Trophoblast cell (in vitro differentiated cells and primary cell): Measurements from ENCODE around the gene ASPDH.
"Not testable (repeated sequence)": the region's sequence is repeated elsewhere in the genome, so short reads cannot be mapped to it uniquely, and the experiment has no call there.

ENCODE experiments used
- DNase-seq, 2 donors: peaks; one replicate each; pipeline ENCODE4 v3.0.0-alpha.2; 2016
- H2AFZ ChIP-seq: 2 replicates; pipeline ENCODE4 v1.6.1; 2013; ENCODE audit warnings: low read length, moderate library complexity, mild to moderate bottlenecking; ENCODE audit not compliant: insufficient read depth, poor library complexity
- H2AK5ac ChIP-seq: 2 replicates; pipeline ENCODE4 v1.6.1; 2013; ENCODE audit warnings: mild to moderate bottlenecking, low read length
- H2BK120ac ChIP-seq: 2 replicates; pipeline ENCODE4 v1.6.1; 2013; ENCODE audit warnings: low read length, mild to moderate bottlenecking, moderate library complexity; ENCODE audit not compliant: insufficient read depth, poor library complexity
- H2BK12ac ChIP-seq: 2 replicates; pipeline ENCODE4 v1.6.1; 2013; ENCODE audit warnings: mild to moderate bottlenecking, low read length, moderate library complexity
- H2BK5ac ChIP-seq: 2 replicates; pipeline ENCODE4 v1.6.1; 2013; ENCODE audit warnings: low read length, low read depth, moderate library complexity, mild to moderate bottlenecking; ENCODE audit not compliant: poor library complexity
- H3K14ac ChIP-seq: 2 replicates; pipeline ENCODE4 v1.6.1; 2013; ENCODE audit warnings: mild to moderate bottlenecking, low read length
- H3K18ac ChIP-seq: 2 replicates; pipeline ENCODE4 v1.6.1; 2013; ENCODE audit warnings: mild to moderate bottlenecking, low read length
- H3K23ac ChIP-seq: 2 replicates; pipeline ENCODE4 v1.6.1; 2013; ENCODE audit warnings: low read length
- H3K27ac ChIP-seq: 2 replicates; pipeline ENCODE4 v1.5.1; 2013; ENCODE audit warnings: low read depth, mild to moderate bottlenecking, inconsistent platforms, low read length, moderate library complexity
- H3K27me3 ChIP-seq: 2 replicates; pipeline ENCODE4 v1.6.1; 2013; ENCODE audit warnings: inconsistent platforms, mild to moderate bottlenecking, low read length, moderate library complexity; ENCODE audit not compliant: insufficient read depth
- H3K36me3 ChIP-seq, 2 experiments: 1 replicate in 1 of 2; 2 replicates in 1 of 2; pipeline ENCODE4 v1.6.1; 2013; ENCODE audit warnings: low read length in 2 of 2, mild to moderate bottlenecking in 2 of 2, moderate library complexity in 1 of 2; ENCODE audit not compliant: insufficient read depth in 2 of 2, control insufficient read depth in 1 of 2
- H3K4ac ChIP-seq: 2 replicates; pipeline ENCODE4 v1.6.1; 2013; ENCODE audit warnings: low read depth, mild to moderate bottlenecking, low read length, moderate library complexity
- H3K4me1 ChIP-seq, 2 experiments: 1 replicate in 1 of 2; 2 replicates in 1 of 2; pipeline ENCODE4 v1.6.1; 2013; ENCODE audit warnings: low read length in 2 of 2, mild to moderate bottlenecking in 2 of 2, moderate library complexity in 1 of 2; ENCODE audit not compliant: insufficient read depth in 2 of 2, control insufficient read depth in 1 of 2
- H3K4me2 ChIP-seq: 2 replicates; pipeline ENCODE4 v1.6.1; 2013; ENCODE audit warnings: inconsistent platforms, mild to moderate bottlenecking, low read length, moderate library complexity
- H3K4me3 ChIP-seq: 2 replicates; pipeline ENCODE4 v1.5.1; 2013; ENCODE audit warnings: mild to moderate bottlenecking, low read depth, low read length, inconsistent platforms
- H3K79me1 ChIP-seq: one replicate; pipeline ENCODE4 v1.6.1; 2013; ENCODE audit warnings: low read length
- H3K79me2 ChIP-seq: 2 replicates; pipeline ENCODE4 v1.6.1; 2013; ENCODE audit warnings: low read length, mild to moderate bottlenecking; ENCODE audit not compliant: control insufficient read depth, insufficient read depth, poor library complexity
- H3K9ac ChIP-seq: 2 replicates; pipeline ENCODE4 v1.6.1; 2013; ENCODE audit warnings: mild to moderate bottlenecking, low read length
- H3K9me3 ChIP-seq: 2 replicates; pipeline ENCODE4 v1.6.1; 2013; ENCODE audit warnings: low read depth, mild to moderate bottlenecking, control low read depth, inconsistent platforms, low read length; ENCODE audit not compliant: insufficient read depth
- H4K12ac ChIP-seq: 2 replicates; pipeline ENCODE4 v1.6.1; 2013; ENCODE audit warnings: low read depth, mild to moderate bottlenecking, low read length, moderate library complexity
- H4K8ac ChIP-seq: 2 replicates; pipeline ENCODE4 v1.6.1; 2013; ENCODE audit warnings: low read depth, mild to moderate bottlenecking, low read length, moderate library complexity
- H4K91ac ChIP-seq: one replicate; pipeline ENCODE4 v1.6.1; 2013; ENCODE audit warnings: low read depth, mild to moderate bottlenecking, low read length, moderate library complexity
- whole genome bisulfite sequencing: extraction: QIAGEN DNeasy Blood & Tissue Kit; methylation state at CpG from one replicate; pipeline ENCODE4 v1.1.7; 2013; ENCODE audit warnings: missing lambda C conversion rate; ENCODE audit not compliant: insufficient read length, insufficient coverage; ENCODE audit errors: extremely low coverage; 5-methylcytosine and 5-hydroxymethylcytosine counted together

Gene ASPDH

DNA sequence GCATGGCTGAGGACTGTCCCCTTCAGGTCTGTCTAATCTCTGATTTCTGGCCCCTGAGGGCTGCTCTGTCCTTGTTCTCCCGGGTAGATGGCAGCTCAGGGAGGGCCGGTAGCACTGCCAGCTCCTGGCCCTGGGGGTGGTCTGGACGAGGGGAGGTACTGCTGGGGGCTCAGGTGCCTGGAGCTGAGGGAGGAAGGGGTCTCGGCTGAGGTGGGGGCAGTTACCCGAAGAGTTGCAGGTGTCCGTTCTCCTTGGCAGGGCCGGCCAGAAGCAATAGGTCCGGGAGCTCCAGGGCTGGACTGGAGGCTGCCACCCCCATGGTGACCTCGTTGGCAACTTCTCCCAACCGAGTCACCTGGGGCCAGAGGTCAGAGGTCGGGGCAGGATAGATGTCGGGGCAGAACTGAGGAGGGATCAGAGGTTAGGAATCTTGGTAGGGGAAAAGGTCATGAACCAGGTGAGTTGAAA lies 38.6 kb downstream of the ASPDH start:
- no peak for DNase-seq
- no peak overlapping the region for H4K12ac ChIP-seq
- no peak overlapping the region for H2BK5ac ChIP-seq
- H2AFZ ChIP-seq, result no peak overlapping the region
- no CpG with 5 or more reads among the region's 12 CpGs for WGBS
- no peak overlapping the region for H3K23ac ChIP-seq
- no peak overlapping the region for H4K91ac ChIP-seq
- H3K14ac ChIP-seq, result no peak overlapping the region
- H2BK12ac ChIP-seq, result no peak overlapping the region
- H3K79me1 ChIP-seq, result peaks cover 3% of the 10 kb centered on the region
- no peak overlapping the region for H2AK5ac ChIP-seq
- H3K27me3 ChIP-seq, result no peaks in the 10 kb centered on the region
- no peak overlapping the region for H3K9ac ChIP-seq
- H4K8ac ChIP-seq, result no peak overlapping the region
- H3K4ac ChIP-seq, result no peak overlapping the region
- H2BK120ac ChIP-seq, result no peak overlapping the region
- no peak overlapping the region for H3K27ac ChIP-seq
- peaks cover 20% of the 10 kb centered on the region in 2 experiments for H3K36me3 ChIP-seq
- no peak overlapping the region for H3K18ac ChIP-seq
- peaks cover 3 to 13% of the 10 kb centered on the region in 2 experiments for H3K4me1 ChIP-seq
- H3K9me3 ChIP-seq, result peaks cover 4% of the 10 kb centered on the region
- H3K79me2 ChIP-seq, result peaks cover 5% of the 10 kb centered on the region
- no peak overlapping the region for H3K4me2 ChIP-seq
- no peak overlapping the region for H3K4me3 ChIP-seq

- no CpG with 5 or more reads among the region's 3 CpGs for WGBS
- not testable (repeated sequence) for H3K27me3 ChIP-seq, H3K4me3 ChIP-seq, DNase-seq, H3K4ac ChIP-seq, H3K27ac ChIP-seq, H2AK5ac ChIP-seq, H2BK5ac ChIP-seq, H3K79me1 ChIP-seq, H3K18ac ChIP-seq, H3K4me2 ChIP-seq, H3K9ac ChIP-seq, H2BK120ac ChIP-seq, H3K9me3 ChIP-seq, H4K8ac ChIP-seq, H3K79me2 ChIP-seq, H2BK12ac ChIP-seq, H4K12ac ChIP-seq, H3K36me3 ChIP-seq, H2AFZ ChIP-seq, H3K14ac ChIP-seq, H3K23ac ChIP-seq, H4K91ac ChIP-seq
- peaks cover 3 to 13% of the 10 kb centered on the region in 2 experiments for H3K4me1 ChIP-seq
These were observed 40.4 kb downstream of the ASPDH start for GRCh38 chr19:50473336-50473735.

DNA sequence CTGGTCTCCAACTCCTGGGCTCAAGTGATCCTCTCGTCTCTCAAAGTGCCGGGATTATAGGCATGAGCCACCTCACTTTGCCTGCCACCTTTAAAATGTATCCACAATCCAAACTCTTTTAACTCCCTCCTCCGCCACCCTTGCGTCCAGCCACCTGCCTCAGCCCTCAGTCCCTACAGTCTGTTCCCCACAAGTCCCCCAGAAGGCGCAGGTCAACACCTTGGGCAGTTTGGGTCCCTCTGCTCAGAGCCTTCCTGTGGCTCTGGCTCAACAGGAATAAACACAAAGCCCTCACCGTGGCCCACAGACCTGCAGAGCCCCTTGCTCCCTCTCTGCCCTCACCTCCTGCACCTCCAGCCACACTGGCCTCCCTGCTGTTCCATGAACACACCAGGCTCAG lies 44.9 kb downstream of the ASPDH start:
- H3K79me1 ChIP-seq, result no peaks in the 10 kb centered on the region
- H3K4me3 ChIP-seq, result no peak overlapping the region
- no peak overlapping the region for H4K12ac ChIP-seq
- DNase-seq, result no peak
- no peak overlapping the region for H2AFZ ChIP-seq
- no CpG with 5 or more reads among the region's 6 CpGs for WGBS
- H3K9me3 ChIP-seq, result peaks cover 2% of the 10 kb centered on the region
- H2BK120ac ChIP-seq, result no peak overlapping the region
- H3K79me2 ChIP-seq, result no peaks in the 10 kb centered on the region
- no peak overlapping the region for H3K4me2 ChIP-seq
- no peak overlapping the region for H4K8ac ChIP-seq
- H4K91ac ChIP-seq, result no peak overlapping the region
- H3K4me1 ChIP-seq, result peaks cover 0 to 6% of the 10 kb centered on the region in 2 experiments
- no peak overlapping the region for H3K4ac ChIP-seq
- H3K14ac ChIP-seq, result no peak overlapping the region
- H3K9ac ChIP-seq, result no peak overlapping the region
- H3K23ac ChIP-seq, result no peak overlapping the region
- no peak overlapping the region for H2BK5ac ChIP-seq
- H3K27ac ChIP-seq, result no peak overlapping the region
- H3K36me3 ChIP-seq, result no peaks in the 10 kb centered on the region
- no peaks in the 10 kb centered on the region for H3K27me3 ChIP-seq
- H3K18ac ChIP-seq, result no peak overlapping the region
- H2BK12ac ChIP-seq, result no peak overlapping the region
- no peak overlapping the region for H2AK5ac ChIP-seq

GRCh38 chr19:50467566-50467965 lies 46.1 kb downstream of the ASPDH start:
- H4K12ac ChIP-seq, result no peak overlapping the region
- no peak overlapping the region for H2AK5ac ChIP-seq
- no peaks in the 10 kb centered on the region for H3K79me1 ChIP-seq
- H3K27ac ChIP-seq, result no peak overlapping the region
- no peak for DNase-seq
- H2AFZ ChIP-seq, result no peak overlapping the region
- H3K9me3 ChIP-seq, result peaks cover 2% of the 10 kb centered on the region
- no peak overlapping the region for H3K4me3 ChIP-seq
- H3K36me3 ChIP-seq, result no peaks in the 10 kb centered on the region
- no peaks in the 10 kb centered on the region for H3K79me2 ChIP-seq
- H3K14ac ChIP-seq, result no peak overlapping the region
- no peak overlapping the region for H2BK5ac ChIP-seq
- H3K4me2 ChIP-seq, result no peak overlapping the region
- H3K4ac ChIP-seq, result no peak overlapping the region
- H2BK12ac ChIP-seq, result no peak overlapping the region
- no CpG with 5 or more reads among the region's 18 CpGs for WGBS
- no peaks in the 10 kb centered on the region for H3K27me3 ChIP-seq
- H3K23ac ChIP-seq, result no peak overlapping the region
- H4K8ac ChIP-seq, result no peak overlapping the region
- peaks cover 0 to 6% of the 10 kb centered on the region in 2 experiments for H3K4me1 ChIP-seq
- no peak overlapping the region for H3K18ac ChIP-seq
- no peak overlapping the region for H3K9ac ChIP-seq
- H2BK120ac ChIP-seq, result no peak overlapping the region
- H4K91ac ChIP-seq, result no peak overlapping the region
